ENCODE results near the gene VWA8. TPM values are rescaled to one million over a fixed set of nuclear protein-coding genes. Genes with fewer than 3 reads are reported as not detected.

The VWA8 gene
- total and polyA plus RNA-seq, 2 of the 8 experiments (the other 6 are each of a cell fraction or from before 2014, with no cell fraction given) = 5.9 to 19.6 TPM

DNA sequence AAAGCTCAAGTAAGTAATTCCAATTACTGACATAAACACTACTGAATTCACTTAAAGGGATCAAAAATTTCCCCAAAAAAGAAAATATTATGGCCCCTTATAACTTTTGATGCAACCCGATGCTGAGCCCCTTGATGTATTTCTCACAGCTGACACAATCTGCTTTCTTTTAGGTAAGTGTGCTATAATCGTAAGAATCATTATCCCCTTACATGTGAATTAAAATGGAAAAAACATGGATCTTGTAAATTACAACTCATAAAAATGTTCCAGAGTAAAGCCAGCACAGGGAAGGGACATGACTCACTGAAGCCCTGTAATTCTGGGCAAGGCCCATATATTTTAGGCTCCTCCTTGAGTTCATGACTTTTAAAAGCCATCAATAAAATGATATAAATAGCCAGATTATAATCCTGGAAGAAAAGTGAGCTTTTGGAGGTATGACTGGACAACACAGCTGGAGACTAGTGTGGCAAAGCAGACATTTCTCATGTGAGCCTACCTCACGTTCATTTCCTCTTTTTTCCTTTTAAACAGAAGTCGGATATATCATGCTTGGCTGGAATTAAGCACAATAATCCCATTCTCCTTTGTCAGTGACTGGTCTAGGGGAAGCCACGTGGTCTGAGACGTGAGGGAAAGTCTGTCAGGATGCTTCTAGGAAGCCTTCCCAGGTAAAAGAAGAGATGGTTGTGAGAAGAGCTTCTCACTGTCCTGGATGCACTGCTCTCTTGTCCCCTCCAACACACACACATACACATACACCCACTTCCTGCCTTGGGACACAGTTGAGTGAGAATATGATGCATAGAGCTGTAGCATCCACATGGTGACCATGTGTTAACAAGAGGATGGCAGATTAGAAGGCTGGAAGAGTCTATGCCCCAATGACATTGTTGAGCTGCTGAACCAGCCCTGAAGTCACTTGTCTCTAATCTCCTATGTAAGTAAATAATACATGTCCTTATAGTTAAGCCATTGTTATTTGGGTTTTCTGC, 338.2 kb downstream of the VWA8 start (continued):
- TF ChIP-seq, protein P1, sequence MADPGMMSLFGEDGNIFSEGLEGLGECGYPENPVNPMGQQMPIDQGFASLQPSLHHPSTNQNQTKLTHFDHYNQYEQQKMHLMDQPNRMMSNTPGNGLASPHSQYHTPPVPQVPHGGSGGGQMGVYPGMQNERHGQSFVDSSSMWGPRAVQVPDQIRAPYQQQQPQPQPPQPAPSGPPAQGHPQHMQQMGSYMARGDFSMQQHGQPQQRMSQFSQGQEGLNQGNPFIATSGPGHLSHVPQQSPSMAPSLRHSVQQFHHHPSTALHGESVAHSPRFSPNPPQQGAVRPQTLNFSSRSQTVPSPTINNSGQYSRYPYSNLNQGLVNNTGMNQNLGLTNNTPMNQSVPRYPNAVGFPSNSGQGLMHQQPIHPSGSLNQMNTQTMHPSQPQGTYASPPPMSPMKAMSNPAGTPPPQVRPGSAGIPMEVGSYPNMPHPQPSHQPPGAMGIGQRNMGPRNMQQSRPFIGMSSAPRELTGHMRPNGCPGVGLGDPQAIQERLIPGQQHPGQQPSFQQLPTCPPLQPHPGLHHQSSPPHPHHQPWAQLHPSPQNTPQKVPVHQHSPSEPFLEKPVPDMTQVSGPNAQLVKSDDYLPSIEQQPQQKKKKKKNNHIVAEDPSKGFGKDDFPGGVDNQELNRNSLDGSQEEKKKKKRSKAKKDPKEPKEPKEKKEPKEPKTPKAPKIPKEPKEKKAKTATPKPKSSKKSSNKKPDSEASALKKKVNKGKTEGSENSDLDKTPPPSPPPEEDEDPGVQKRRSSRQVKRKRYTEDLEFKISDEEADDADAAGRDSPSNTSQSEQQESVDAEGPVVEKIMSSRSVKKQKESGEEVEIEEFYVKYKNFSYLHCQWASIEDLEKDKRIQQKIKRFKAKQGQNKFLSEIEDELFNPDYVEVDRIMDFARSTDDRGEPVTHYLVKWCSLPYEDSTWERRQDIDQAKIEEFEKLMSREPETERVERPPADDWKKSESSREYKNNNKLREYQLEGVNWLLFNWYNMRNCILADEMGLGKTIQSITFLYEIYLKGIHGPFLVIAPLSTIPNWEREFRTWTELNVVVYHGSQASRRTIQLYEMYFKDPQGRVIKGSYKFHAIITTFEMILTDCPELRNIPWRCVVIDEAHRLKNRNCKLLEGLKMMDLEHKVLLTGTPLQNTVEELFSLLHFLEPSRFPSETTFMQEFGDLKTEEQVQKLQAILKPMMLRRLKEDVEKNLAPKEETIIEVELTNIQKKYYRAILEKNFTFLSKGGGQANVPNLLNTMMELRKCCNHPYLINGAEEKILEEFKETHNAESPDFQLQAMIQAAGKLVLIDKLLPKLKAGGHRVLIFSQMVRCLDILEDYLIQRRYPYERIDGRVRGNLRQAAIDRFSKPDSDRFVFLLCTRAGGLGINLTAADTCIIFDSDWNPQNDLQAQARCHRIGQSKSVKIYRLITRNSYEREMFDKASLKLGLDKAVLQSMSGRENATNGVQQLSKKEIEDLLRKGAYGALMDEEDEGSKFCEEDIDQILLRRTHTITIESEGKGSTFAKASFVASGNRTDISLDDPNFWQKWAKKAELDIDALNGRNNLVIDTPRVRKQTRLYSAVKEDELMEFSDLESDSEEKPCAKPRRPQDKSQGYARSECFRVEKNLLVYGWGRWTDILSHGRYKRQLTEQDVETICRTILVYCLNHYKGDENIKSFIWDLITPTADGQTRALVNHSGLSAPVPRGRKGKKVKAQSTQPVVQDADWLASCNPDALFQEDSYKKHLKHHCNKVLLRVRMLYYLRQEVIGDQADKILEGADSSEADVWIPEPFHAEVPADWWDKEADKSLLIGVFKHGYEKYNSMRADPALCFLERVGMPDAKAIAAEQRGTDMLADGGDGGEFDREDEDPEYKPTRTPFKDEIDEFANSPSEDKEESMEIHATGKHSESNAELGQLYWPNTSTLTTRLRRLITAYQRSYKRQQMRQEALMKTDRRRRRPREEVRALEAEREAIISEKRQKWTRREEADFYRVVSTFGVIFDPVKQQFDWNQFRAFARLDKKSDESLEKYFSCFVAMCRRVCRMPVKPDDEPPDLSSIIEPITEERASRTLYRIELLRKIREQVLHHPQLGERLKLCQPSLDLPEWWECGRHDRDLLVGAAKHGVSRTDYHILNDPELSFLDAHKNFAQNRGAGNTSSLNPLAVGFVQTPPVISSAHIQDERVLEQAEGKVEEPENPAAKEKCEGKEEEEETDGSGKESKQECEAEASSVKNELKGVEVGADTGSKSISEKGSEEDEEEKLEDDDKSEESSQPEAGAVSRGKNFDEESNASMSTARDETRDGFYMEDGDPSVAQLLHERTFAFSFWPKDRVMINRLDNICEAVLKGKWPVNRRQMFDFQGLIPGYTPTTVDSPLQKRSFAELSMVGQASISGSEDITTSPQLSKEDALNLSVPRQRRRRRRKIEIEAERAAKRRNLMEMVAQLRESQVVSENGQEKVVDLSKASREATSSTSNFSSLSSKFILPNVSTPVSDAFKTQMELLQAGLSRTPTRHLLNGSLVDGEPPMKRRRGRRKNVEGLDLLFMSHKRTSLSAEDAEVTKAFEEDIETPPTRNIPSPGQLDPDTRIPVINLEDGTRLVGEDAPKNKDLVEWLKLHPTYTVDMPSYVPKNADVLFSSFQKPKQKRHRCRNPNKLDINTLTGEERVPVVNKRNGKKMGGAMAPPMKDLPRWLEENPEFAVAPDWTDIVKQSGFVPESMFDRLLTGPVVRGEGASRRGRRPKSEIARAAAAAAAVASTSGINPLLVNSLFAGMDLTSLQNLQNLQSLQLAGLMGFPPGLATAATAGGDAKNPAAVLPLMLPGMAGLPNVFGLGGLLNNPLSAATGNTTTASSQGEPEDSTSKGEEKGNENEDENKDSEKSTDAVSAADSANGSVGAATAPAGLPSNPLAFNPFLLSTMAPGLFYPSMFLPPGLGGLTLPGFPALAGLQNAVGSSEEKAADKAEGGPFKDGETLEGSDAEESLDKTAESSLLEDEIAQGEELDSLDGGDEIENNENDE (IDR thresholded peaks at IDR 0.05; ENCODE audit: insufficient replicate concordance, low read length) = no peak
- TF ChIP-seq, protein P2, sequence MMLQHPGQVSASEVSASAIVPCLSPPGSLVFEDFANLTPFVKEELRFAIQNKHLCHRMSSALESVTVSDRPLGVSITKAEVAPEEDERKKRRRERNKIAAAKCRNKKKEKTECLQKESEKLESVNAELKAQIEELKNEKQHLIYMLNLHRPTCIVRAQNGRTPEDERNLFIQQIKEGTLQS (IDR thresholded peaks at IDR 0.05; ENCODE audit: insufficient read depth, low read depth, low read length) = no peak
- TF ChIP-seq POLR2A (IDR thresholded peaks at IDR 0.05; ENCODE audit: control extremely low read depth in 1 of 2, low read depth in 2 of 2, low read length in 2 of 2) = no peak
- TF ChIP-seq RBBP5 (IDR thresholded peaks at IDR 0.05; ENCODE audit: borderline replicate concordance, low read depth, low read length) = no peak
- no peak for TF ChIP-seq ASH2L (IDR thresholded peaks at IDR 0.05; ENCODE audit: low read length)
- no peak for TF ChIP-seq RNF2 (IDR thresholded peaks at IDR 0.05; ENCODE audit: borderline replicate concordance, low read depth, low read length, missing control alignments, poor library complexity, severe bottlenecking)
- no peak for TF ChIP-seq SIX5 (IDR thresholded peaks at IDR 0.05; ENCODE audit: low read depth, low read length)
- no peak for TF ChIP-seq SP4 (IDR thresholded peaks at IDR 0.05; ENCODE audit: low read length)
- no peak for TF ChIP-seq CHD1 (IDR thresholded peaks at IDR 0.05; ENCODE audit: low read depth, low read length)
